Activated effector memory CD4-positive, alpha-beta T cell treated with Interleukin-2 at 50 U/mL for 16 hours (primary cell): ENCODE data around the gene SLC1A7.

Experiments used
- DNase-seq: peaks from one replicate; pipeline ENCODE4 v3.0.0-alpha.2; 2020

The SLC1A7 gene

GRCh38 chr1:53060579-53060978 lies 81.9 kb downstream of the SLC1A7 start:
- DNase-seq = no peak

- no peak for DNase-seq
Measured at GRCh38 chr1:53057127-53057526, 85.3 kb downstream of the SLC1A7 start.

GRCh38 chr1:53051676-53052075 lies 90.8 kb downstream of the SLC1A7 start:
- DNase-seq = no peak

GRCh38 chr1:53050310-53050709 lies 92.1 kb downstream of the SLC1A7 start:
- DNase-seq = no peak

GRCh38 chr1:53049574-53049967 lies 92.9 kb downstream of the SLC1A7 start:
- DNase-seq = no peak

- DNase-seq = no peak
Measured at GRCh38 chr1:53048960-53049573, 93.4 kb downstream of the SLC1A7 start.

- no peak for DNase-seq
Measured at GRCh38 chr1:53047737-53048736, 94.4 kb downstream of the SLC1A7 start.

- no peak for DNase-seq
Measured at GRCh38 chr1:53046930-53047329, 95.5 kb downstream of the SLC1A7 start.

- DNase-seq = no peak
Measured at GRCh38 chr1:53044926-53045325, 97.5 kb downstream of the SLC1A7 start.

GRCh38 chr1:53043271-53043670 lies 99.2 kb downstream of the SLC1A7 start:
- no peak for DNase-seq

- DNase-seq = no peak
Measured at GRCh38 chr1:53038566-53038965, 103.9 kb downstream of the SLC1A7 start.
